Naive thymus-derived CD8-positive, alpha-beta T cell (primary cell): ENCODE data around the gene SPR. TPM values are rescaled to one million over a fixed set of nuclear protein-coding genes. Genes with fewer than 3 reads are reported as not detected.
A peak's percentile ranks its signal among the peaks of the same experiment; 100 is the strongest.
"Not testable (repeated sequence)": the region's sequence is repeated elsewhere in the genome, so short reads cannot be mapped to it uniquely, and the experiment has no call there.

ENCODE experiments used
- ATAC-seq, 2 donors: fragments of 150-1000 bp; cut with Tn5 transposase in 1 of 2; sonication (Bioruptor Pico), chemical (Tn5 transposase) in 1 of 2; 1 replicate in 1 of 2; 2 replicates in 1 of 2; pipeline ENCODE4 v1.10.0; 2021; ENCODE audit warnings: mild to moderate bottlenecking in 2 of 2, moderate library complexity in 2 of 2
- POLR2A ChIA-PET: fragments of 350-600 bp; sonication (Branson Sonifier 250); formaldehyde crosslinking; loops from one replicate; lab custom pipeline; 2021; ENCODE audit warnings: antibody characterized with exemption; lab: Charles Lee
- DNase-seq, 10 donors: peaks; one replicate each; pipeline versions ENCODE4 v3.0.0 to v3.0.0-alpha.2; 2020 to 2022
- H3K27ac Mint-ChIP-seq, 10 donors: one replicate each; pipeline ENCODE4 v1.8.0; 2020 to 2022; ENCODE audit warnings: mild to moderate bottlenecking in 10 of 10, mixed read lengths in 10 of 10, moderate library complexity in 4 of 10, inconsistent platforms in 1 of 10
- H3K27me3 Mint-ChIP-seq, 5 donors: one replicate each; pipeline ENCODE4 v1.8.0; 2021 to 2022; ENCODE audit warnings: mixed read lengths in 5 of 5
- H3K36me3 Mint-ChIP-seq, 3 donors: one replicate each; pipeline ENCODE4 v1.8.0; 2020 to 2022; ENCODE audit warnings: mixed read lengths in 3 of 3, mild to moderate bottlenecking in 2 of 3, inconsistent platforms in 1 of 3
- H3K4me1 Mint-ChIP-seq, 4 donors: one replicate each; pipeline ENCODE4 v1.8.0; 2021 to 2022; ENCODE audit warnings: mixed read lengths in 4 of 4
- H3K4me3 Mint-ChIP-seq, 10 donors: one replicate each; pipeline ENCODE4 v1.8.0; 2020 to 2022; ENCODE audit warnings: mild to moderate bottlenecking in 10 of 10, mixed read lengths in 10 of 10, moderate library complexity in 6 of 10, inconsistent platforms in 1 of 10
- H3K9me3 Mint-ChIP-seq, 9 donors: one replicate each; pipeline ENCODE4 v1.8.0; 2020 to 2022; ENCODE audit warnings: mixed read lengths in 9 of 9, mild to moderate bottlenecking in 3 of 9, inconsistent platforms in 1 of 9, moderate library complexity in 1 of 9
- polyA plus RNA-seq, 3 donors: library from polyadenylated mRNA; unstranded; fragments of 300-500 nt; fragmentation: Illumina TruSeq; gene quantifications; one replicate each; pipeline ENCODE4 v1.2.3, GENCODE V29; 2021
- total RNA-seq, 8 experiments: library from RNA in 2 of 8; stranded (reverse) in 2 of 8; gene quantifications; one replicate each; pipeline ENCODE4 v1.2.3 and lab custom pipeline; 2021 to 2026

Gene SPR
- total and polyA plus RNA-seq, 5 experiments from 2014 or later = 0.52 to 1.8 (median 0.63) TPM; not detected in 2

GRCh38 chr2:72893594-72894319 is 6.5 kb downstream of the SPR start:
- DNase-seq (peak in 4 of 10 donors; percentile 12 to 37 (median 16)), ATAC-seq (peak; percentile 49 to 60)
- H3K4me1 Mint-ChIP-seq = peaks cover 2 to 8% (median 5%) of the 10 kb centered on the region in 4 donors
- POLR2A ChIA-PET = no interaction called here
- H3K9me3 Mint-ChIP-seq = no peaks in the 10 kb centered on the region
- H3K36me3 Mint-ChIP-seq = no peaks in the 10 kb centered on the region
- no peak overlapping the region for H3K4me3 Mint-ChIP-seq
- H3K27ac Mint-ChIP-seq = no peak overlapping the region
- peaks cover 24 to 84% (median 58%) of the 10 kb centered on the region in 5 donors for H3K27me3 Mint-ChIP-seq

GRCh38 chr2:72894514-72894913 is 7.3 kb downstream of the SPR start:
- H3K27me3 Mint-ChIP-seq = peaks cover 21 to 83% (median 54%) of the 10 kb centered on the region in 5 donors
- no peak overlapping the region for H3K4me3 Mint-ChIP-seq
- POLR2A ChIA-PET = no interaction called here
- no peak overlapping the region for H3K27ac Mint-ChIP-seq
- no peaks in the 10 kb centered on the region for H3K36me3 Mint-ChIP-seq
- ATAC-seq (no peak), DNase-seq (no peak)
- peaks cover 2 to 8% (median 4%) of the 10 kb centered on the region in 4 donors for H3K4me1 Mint-ChIP-seq
- H3K9me3 Mint-ChIP-seq = no peaks in the 10 kb centered on the region

- DNase-seq (no peak), ATAC-seq (no peak)
- H3K4me1 Mint-ChIP-seq = peaks cover 2 to 8% (median 4%) of the 10 kb centered on the region in 4 donors
- POLR2A ChIA-PET = no interaction called here
- no peak overlapping the region for H3K4me3 Mint-ChIP-seq
- H3K27ac Mint-ChIP-seq = no peak overlapping the region
- no peaks in the 10 kb centered on the region for H3K36me3 Mint-ChIP-seq
- no peaks in the 10 kb centered on the region for H3K9me3 Mint-ChIP-seq
- peaks cover 16 to 79% (median 49%) of the 10 kb centered on the region in 5 donors for H3K27me3 Mint-ChIP-seq
Measured at GRCh38 chr2:72895154-72895553, 7.9 kb downstream of the SPR start.

- POLR2A ChIA-PET = no interaction called here
- H3K27me3 Mint-ChIP-seq = peaks cover 14 to 80% (median 53%) of the 10 kb centered on the region in 5 donors
- no peak for DNase-seq
Measured at GRCh38 chr2:72895759-72896281, 8.6 kb downstream of the SPR start.

GRCh38 chr2:72896446-72896845 is 9.2 kb downstream of the SPR start:
- DNase-seq (no peak), ATAC-seq (no peak)
- H3K4me3 Mint-ChIP-seq = no peak overlapping the region
- peaks cover 13 to 81% (median 54%) of the 10 kb centered on the region in 5 donors for H3K27me3 Mint-ChIP-seq
- no peaks in the 10 kb centered on the region for H3K9me3 Mint-ChIP-seq
- peak overlapping the region in 1 of 10 donors; percentile 34 for H3K27ac Mint-ChIP-seq
- H3K36me3 Mint-ChIP-seq = no peaks in the 10 kb centered on the region
- POLR2A ChIA-PET = no interaction called here
- H3K4me1 Mint-ChIP-seq = peaks cover 2 to 8% (median 4%) of the 10 kb centered on the region in 4 donors

More at GRCh38 chr2:72895759-72896281, 8.6 kb downstream of the SPR start:
- Mint-ChIP-seq H3K9me3 (no peaks in the 10 kb centered on the region), H3K27ac (no peak overlapping the region), H3K36me3 (no peaks in the 10 kb centered on the region), H3K4me1 (peaks cover 2 to 8% (median 4%) of the 10 kb centered on the region in 4 donors), H3K4me3 (no peak overlapping the region)
- ATAC-seq = no peak

- no peak for ATAC-seq
- POLR2A ChIA-PET = no interaction called here
- DNase-seq = no peak
- H3K27ac Mint-ChIP-seq = peak overlapping the region in 1 of 10 donors; percentile 19
- peaks cover 2 to 8% (median 4%) of the 10 kb centered on the region in 4 donors for H3K4me1 Mint-ChIP-seq
- peaks cover 18 to 72% (median 51%) of the 10 kb centered on the region in 5 donors for H3K27me3 Mint-ChIP-seq
- no peaks in the 10 kb centered on the region for H3K9me3 Mint-ChIP-seq
- no peaks in the 10 kb centered on the region for H3K36me3 Mint-ChIP-seq
- no peak overlapping the region for H3K4me3 Mint-ChIP-seq
Measured at GRCh38 chr2:72897785-72898584, 10.8 kb downstream of the SPR start.

GRCh38 chr2:72898585-72898906 is 11.3 kb downstream of the SPR start:
- H3K27ac Mint-ChIP-seq = no peak overlapping the region
- POLR2A ChIA-PET = no interaction called here
- peaks cover 23 to 70% (median 57%) of the 10 kb centered on the region in 5 donors for H3K27me3 Mint-ChIP-seq
- no peak for DNase-seq
- H3K9me3 Mint-ChIP-seq = no peaks in the 10 kb centered on the region
- no peak overlapping the region for H3K4me3 Mint-ChIP-seq
- ATAC-seq = no peak
- peaks cover 2 to 8% (median 4%) of the 10 kb centered on the region in 4 donors for H3K4me1 Mint-ChIP-seq
- H3K36me3 Mint-ChIP-seq = no peaks in the 10 kb centered on the region

- Mint-ChIP-seq H3K4me3 (no peak overlapping the region), H3K9me3 (no peaks in the 10 kb centered on the region), H3K36me3 (no peaks in the 10 kb centered on the region), H3K27me3 (peaks cover 22 to 60% (median 55%) of the 10 kb centered on the region in 5 donors), H3K27ac (no peak overlapping the region), H3K4me1 (peaks cover 2 to 6% (median 4%) of the 10 kb centered on the region in 4 donors)
- DNase-seq = no peak
- ATAC-seq = no peak
- POLR2A ChIA-PET = no interaction called here
Measured at GRCh38 chr2:72900191-72900825, 13.1 kb downstream of the SPR start.

GRCh38 chr2:72901426-72901825 is 14.2 kb downstream of the SPR start:
- no peak for DNase-seq
- Mint-ChIP-seq H3K9me3 (peaks cover 0 to 4% (median 0%) of the 10 kb centered on the region in 9 donors), H3K27ac (no peak overlapping the region), H3K4me1 (no peaks in the 10 kb centered on the region), H3K36me3 (no peaks in the 10 kb centered on the region), H3K27me3 (peaks cover 23 to 60% (median 55%) of the 10 kb centered on the region in 5 donors), H3K4me3 (no peak overlapping the region)
- POLR2A ChIA-PET = no interaction called here
- ATAC-seq = no peak

GRCh38 chr2:72907369-72907768 is 20.2 kb downstream of the SPR start:
- H3K36me3 Mint-ChIP-seq, H3K9me3 Mint-ChIP-seq, H3K4me3 Mint-ChIP-seq, H3K4me1 Mint-ChIP-seq, DNase-seq, ATAC-seq, POLR2A ChIA-PET: not testable (repeated sequence)
- H3K27ac Mint-ChIP-seq = peak overlapping the region in 1 of 10 donors; percentile 76
- H3K27me3 Mint-ChIP-seq = peaks cover 47 to 72% (median 63%) of the 10 kb centered on the region in 5 donors

GRCh38 chr2:72908741-72909140 is 21.5 kb downstream of the SPR start:
- Mint-ChIP-seq H3K27me3 (peaks cover 50 to 72% (median 69%) of the 10 kb centered on the region in 5 donors), H3K4me1 (peaks cover 0 to 5% (median under 1%) of the 10 kb centered on the region in 4 donors), H3K9me3 (peaks cover 0 to 4% (median 0%) of the 10 kb centered on the region in 9 donors), H3K27ac (no peak overlapping the region), H3K4me3 (no peak overlapping the region), H3K36me3 (no peaks in the 10 kb centered on the region)
- no peak for ATAC-seq
- no peak for DNase-seq
- POLR2A ChIA-PET = no interaction called here

- no peak for DNase-seq
- no peak overlapping the region for H3K4me3 Mint-ChIP-seq
Measured at GRCh38 chr2:72911256-72911655, 24.0 kb downstream of the SPR start.

More at GRCh38 chr2:72911256-72911655, 24.0 kb downstream of the SPR start:
- no peak overlapping the region for H3K27ac Mint-ChIP-seq
- no peaks in the 10 kb centered on the region for H3K36me3 Mint-ChIP-seq
- peaks cover 58 to 79% (median 71%) of the 10 kb centered on the region in 5 donors for H3K27me3 Mint-ChIP-seq
- peaks cover 13 to 20% (median 18%) of the 10 kb centered on the region in 4 donors for H3K4me1 Mint-ChIP-seq
- no peak for ATAC-seq
- POLR2A ChIA-PET = no interaction called here
- H3K9me3 Mint-ChIP-seq = peaks cover 0 to 2% (median 0%) of the 10 kb centered on the region in 9 donors
